HFF-Myc (cell line): ENCODE measurements around the gene GUCY1A1.

ENCODE experiments used
- DNase-seq: peaks from one replicate; pipeline ENCODE4 v3.0.0-alpha.2; 2011; ENCODE audit warnings: low read depth; ENCODE audit errors: extremely low read depth
- H3K4me3 ChIP-seq: replicated peaks from 2 replicates; pipeline ENCODE4 v1.5.1; 2011; ENCODE audit warnings: low read depth, mild to moderate bottlenecking, control low read depth, low read length
- TF ChIP-seq, protein P1 (sequence below): IDR thresholded peaks from 2 replicates; pipeline ENCODE4 v1.5.1; 2012; ENCODE audit warnings: mild to moderate bottlenecking, low read depth, low read length, control low read depth; ENCODE audit errors: missing control alignments

GUCY1A1 gene

DNA sequence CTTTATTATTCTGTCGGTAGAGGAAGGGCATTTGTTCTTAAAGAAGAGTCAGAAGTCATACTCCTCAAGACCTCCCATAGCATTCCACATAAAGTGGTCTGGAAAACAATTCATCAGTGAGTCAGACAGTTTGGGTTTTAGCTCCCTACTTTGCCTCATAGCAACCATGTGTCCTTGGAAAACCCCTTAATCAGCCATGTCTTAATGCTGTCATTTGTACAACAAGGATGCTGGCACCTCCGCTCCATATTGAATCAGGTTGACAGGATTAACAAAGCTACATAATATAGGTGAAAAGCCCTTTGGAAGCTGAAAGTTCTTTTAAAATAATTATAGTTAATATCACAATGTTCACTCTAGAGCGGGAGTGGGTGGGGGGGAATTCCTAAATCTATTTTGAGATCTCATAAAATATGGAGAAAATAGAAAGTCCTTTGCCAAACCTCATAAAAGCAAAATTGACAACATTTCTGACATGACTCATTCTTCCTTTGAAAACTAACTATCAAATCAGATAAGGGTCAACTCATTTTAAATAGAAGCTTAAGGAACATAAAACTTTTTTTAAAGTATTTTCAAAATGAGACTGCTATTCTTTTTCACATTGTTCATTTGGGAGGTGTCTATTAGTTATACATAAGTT is 37.3 kb upstream of the GUCY1A1 start:
- no peak overlapping the region for H3K4me3 ChIP-seq
- TF ChIP-seq, protein P1, sequence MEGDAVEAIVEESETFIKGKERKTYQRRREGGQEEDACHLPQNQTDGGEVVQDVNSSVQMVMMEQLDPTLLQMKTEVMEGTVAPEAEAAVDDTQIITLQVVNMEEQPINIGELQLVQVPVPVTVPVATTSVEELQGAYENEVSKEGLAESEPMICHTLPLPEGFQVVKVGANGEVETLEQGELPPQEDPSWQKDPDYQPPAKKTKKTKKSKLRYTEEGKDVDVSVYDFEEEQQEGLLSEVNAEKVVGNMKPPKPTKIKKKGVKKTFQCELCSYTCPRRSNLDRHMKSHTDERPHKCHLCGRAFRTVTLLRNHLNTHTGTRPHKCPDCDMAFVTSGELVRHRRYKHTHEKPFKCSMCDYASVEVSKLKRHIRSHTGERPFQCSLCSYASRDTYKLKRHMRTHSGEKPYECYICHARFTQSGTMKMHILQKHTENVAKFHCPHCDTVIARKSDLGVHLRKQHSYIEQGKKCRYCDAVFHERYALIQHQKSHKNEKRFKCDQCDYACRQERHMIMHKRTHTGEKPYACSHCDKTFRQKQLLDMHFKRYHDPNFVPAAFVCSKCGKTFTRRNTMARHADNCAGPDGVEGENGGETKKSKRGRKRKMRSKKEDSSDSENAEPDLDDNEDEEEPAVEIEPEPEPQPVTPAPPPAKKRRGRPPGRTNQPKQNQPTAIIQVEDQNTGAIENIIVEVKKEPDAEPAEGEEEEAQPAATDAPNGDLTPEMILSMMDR = no peak
- peak; percentile 43 for DNase-seq

DNA sequence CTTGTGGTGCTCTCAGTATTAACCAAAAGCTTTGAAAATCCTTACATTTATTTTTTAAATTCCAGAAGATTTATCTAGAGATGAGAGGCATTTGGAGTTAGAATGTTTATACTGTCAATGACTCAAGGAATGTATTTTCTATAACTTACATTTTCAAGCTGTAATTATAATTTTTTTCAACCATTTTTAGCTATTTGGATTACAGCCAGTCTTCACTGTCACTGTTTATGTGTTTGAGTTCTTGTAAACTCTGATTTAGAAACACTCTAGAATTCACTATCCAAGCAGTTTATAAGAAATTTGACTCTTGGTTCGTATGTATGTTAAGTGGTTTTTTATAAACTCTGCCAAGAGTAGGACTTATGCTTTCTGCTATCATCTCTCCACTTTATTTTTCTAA is 36.7 kb upstream of the GUCY1A1 start:
- TF ChIP-seq, protein P1 = no peak
- no peak for DNase-seq
- H3K4me3 ChIP-seq = no peak overlapping the region

DNA sequence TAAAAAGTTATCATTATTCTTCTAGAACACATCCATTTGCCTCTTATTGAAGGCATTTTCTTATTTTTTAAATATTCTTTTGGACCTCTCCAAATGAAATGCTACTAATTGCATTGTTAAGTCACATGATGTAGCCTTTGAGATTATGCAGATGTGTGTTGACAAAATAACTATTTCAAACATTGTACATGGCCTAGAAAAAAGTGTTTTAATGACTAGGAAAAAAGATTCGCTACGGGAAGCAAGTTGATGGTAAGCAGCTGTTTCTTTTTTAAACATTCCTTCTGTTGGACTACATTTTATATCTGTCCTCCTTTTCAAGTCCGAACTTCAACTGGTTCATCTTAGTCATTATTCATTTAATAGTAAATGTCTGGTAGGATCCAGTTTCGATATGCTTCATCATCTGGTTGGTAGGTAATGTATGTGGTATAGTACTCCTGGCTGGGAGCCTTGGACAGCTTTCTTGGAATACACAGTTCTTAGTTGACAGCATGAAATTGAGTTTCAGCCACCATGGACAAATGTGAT is 34.3 kb upstream of the GUCY1A1 start:
- no peak overlapping the region for H3K4me3 ChIP-seq
- TF ChIP-seq, protein P1 = no peak
- no peak for DNase-seq

DNA sequence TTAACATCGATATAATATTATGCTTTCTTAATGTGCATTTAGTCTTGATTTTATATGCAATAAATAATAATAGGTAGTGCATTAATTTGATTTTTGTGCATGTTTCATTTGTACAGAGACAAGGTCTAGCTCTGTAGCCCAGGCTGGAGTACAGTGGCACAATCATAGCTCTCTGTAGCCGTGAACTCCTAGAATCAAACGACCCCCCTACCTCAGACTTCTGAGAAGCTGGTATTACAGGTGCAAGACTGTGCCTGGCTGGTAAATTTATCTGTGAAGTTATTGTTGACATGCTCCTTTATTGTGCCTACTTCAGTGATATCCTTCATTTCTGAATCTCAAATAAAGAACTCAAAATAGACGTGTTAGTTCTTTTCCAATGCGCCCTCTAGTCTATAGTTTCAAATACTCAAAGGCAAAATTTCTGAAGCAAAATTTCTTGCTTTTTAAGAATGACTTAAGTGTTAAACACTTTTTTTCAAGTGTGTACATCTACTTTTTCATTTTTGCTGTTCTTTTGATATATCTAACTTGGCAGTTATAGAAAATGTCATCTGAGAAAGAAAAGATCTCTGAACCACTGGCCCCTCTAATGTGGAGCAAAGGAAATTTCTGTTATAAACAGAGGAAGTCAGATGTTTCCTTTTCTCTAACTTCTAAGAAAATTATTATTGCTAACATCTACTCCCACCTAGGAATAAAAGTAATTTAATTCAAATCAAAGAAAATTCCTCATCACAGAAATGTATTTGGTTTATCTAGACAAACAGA is 28.3 kb upstream of the GUCY1A1 start:
- TF ChIP-seq, protein P1 = no peak
- DNase-seq = no peak
- no peak overlapping the region for H3K4me3 ChIP-seq

DNA sequence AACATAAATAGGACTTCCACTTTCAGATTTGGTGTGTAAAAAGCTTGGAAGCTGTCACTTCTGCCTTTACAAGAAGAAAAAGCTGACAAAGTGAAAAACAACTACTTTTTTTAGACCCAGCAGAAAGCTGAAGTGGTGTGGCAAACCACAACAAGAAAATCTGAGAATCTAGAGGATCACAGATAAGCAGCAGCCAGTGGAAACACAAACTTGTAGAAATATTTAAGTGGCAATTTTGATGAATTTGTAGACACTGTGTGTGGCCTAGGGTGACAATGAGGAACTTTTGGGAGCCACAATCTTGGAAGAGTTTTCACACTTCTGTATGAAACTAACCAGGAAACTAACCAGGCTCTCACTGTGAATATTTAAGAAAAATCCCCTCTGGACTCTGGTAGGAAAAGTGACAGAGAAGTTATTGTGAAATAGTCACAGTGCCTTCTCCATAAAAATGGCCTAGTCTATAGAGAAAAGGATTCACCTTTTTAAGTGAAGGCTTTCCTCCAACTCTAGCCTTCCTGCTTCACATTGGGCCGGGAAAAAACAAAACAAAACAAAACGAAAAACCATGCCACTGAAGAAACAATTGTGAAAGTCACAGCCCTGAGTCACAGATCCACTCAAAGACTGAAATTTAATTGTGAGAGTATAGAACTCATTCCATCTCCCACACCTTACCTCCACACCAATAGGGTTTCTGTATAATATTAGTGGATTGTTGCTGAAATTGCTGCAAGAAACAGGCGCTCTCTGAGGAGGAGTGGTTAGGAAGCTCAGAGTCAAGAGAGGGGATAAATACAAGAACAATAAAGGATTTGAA is 26.7 kb upstream of the GUCY1A1 start:
- no peak for DNase-seq

DNA sequence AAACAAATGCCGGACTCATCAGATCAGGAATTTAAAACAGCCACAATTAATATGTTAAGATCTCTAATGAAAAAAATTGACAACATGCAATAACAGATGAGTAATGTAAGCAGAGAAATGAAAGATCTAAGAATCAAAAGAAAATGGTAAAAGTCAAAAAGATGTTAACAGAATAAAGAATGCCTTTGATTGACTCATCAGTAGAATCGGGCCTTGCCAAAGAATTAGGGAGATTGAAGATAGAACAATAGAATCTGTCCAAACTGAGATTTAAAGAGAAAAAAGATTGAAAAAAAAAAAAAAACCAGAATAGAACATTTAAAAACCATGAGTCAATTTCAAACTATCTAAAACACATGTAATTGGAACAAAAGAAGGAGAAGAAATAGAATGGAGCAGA is 25.9 kb upstream of the GUCY1A1 start:
- DNase-seq = no peak
- TF ChIP-seq, protein P1 = no peak
- no peak overlapping the region for H3K4me3 ChIP-seq

More for the DNA sequence above, 26.7 kb upstream of the GUCY1A1 start:
- H3K4me3 ChIP-seq = no peak overlapping the region
- TF ChIP-seq, protein P1 = no peak
